ENCODE measurements around the gene PALLD.
"Not testable (repeated sequence)": the region's sequence is repeated elsewhere in the genome, so short reads cannot be mapped to it uniquely, and the experiment has no call there.

The PALLD gene

DNA sequence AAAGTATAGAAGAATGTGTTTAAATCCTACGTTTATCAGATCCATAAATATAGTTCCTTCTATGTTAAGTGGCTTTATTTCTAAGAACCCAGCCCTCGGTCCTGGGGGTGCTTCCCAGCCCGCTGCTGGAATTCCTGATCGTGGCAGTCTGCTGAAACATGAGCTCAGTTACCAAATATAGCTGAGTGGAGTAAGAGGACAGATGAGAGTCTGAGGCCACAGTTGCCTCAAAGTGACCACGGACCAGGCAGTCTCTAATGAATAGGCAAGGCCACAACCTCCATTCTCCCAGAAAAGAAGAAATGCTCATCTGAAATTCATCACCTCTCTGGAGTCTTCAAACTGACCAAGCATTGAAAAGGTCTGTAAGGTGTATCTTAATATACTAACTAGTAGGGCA lies at the start of gene PALLD:
PALLD (plus strand) TSS at position 219 of the 400 bp plus-strand sequence.
- DNase-seq = no peak

DNA sequence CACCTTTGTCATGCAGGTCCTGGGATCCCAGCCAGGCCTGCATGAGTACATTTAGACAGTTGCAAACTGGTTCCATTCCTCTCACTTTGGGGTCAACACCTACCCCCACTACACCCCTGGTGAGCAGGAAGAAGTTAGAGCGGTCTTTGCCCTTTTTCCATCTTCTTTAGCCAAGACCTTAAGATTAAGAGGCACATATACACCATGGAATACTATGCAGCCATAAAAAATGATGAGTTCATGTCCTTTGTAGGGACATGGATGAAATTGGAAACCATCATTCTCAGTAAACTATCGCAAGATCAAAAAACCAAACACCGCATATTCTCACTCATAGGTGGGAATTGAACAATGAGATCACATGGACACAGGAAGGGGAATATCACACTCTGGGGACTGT lies 47.8 kb upstream of the PALLD start:
- not testable (repeated sequence) for DNase-seq

DNA sequence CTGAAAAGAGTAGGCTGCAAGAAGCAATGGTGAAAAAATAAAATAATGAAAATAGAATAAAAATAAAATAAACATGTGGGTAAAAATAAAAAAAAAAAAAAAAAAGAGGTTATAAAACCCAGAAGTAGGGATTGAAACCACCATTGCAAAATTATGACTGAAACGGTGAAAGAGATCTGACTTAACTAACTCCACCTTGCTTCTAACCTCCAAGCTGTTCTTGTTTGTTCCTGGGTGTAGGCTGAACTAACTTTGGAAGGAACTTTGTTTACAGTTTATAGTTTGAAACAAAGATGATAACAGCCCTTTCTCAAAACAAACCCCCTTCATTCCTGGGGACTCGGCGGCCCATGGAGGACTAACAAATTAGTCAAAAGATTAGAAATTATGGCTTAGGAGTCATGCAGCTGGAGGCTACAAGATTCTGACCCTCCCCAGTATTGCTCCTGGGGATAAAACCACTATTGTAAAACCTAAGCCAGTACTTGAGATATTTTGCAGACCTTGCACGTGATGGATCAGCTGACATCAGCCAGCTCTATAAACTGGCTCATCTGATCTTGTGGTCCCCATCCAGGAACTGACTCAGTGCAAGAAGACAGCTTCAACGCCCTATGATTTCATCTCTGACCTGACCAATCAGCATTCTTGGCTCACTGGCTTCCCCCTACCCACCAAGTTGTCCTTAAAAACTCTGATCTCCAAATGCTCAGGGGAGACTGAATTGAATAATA lies 47.0 kb upstream of the PALLD start:
- DNase-seq = no peak

DNA sequence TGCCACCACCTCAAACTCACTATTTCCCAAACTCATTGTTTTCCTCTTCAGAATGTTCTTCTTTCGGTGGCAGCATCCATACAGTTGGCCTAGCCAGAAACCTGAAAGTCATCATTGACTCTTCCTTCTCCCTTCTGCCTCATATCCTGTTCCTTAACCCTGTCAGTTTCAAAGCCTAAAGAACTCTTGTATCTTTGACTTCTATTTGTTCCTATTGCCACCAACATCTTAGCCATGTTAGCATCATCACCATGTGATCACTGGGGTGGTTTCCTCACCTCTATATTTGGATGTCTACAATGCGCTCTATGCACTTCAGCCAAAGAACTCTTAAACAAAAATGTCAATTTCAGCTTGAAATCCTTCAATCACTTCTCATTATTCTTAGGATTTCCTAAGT lies 45.5 kb upstream of the PALLD start:
- no peak for DNase-seq

DNA sequence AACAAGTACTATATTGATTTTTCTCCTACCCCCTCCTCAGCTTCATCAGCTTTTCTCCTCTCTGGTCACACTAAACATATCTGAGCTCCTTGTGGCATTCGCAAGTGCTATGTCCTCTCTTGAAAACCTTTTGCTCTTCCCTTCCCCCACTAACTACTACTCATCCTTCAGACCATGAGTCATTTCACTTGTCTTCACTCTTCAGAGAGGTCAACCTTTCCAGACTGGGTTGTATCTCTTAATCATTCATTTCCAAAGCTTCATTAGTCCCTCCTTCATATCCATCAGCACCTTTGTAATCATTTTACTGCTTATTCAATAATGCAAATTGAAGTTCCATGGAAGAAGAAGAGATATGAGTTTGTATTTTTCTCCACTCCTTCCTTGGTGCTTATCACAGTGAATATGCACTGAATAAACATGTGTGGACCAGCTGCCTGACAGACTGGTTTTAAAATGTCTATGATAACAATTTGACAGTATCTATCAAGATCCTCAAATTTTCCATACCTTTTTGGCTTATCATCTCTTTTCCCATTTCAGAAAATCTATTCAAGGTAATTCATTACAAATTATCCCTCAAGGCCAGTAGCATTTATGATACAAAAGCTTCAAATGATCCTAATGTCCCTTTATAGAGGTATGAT lies 45.0 kb upstream of the PALLD start:
- no peak for DNase-seq

DNA sequence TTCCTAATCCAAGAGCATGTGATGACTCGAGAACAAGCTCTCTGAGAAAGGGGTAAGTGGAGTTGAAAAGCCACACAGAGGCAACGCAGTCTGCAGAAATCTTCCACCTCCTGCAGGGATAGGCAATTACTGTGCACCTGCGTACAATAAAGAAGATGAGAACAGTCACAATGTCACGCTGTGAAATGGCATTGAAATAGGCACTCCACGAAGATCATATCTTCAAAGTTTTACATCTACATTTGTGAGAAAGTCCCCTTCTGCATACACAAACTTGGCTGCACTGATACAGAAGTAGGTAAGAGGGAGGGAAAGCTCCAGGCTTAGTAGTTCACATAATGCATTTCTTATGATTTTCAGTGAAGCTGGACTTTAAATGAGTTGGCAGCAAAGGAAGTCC lies 43.7 kb upstream of the PALLD start:
- no peak for DNase-seq

DNA sequence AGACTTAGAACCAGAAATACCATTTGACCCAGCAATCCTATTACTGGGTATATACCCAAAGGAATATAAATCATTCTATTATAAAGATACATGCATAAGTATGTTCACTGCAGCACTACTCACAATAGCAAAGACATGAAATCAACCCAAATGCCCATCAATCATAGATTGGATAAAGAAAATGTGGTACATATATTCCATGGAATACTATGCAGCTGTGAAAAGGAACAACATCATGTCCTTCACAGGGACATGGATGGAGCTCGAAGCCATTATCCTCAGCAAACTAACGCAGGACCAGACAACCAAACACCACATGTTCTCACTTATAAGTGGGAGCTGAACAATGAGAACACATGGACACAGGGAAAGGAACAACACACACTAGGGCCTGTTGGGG lies 38.6 kb upstream of the PALLD start:
- DNase-seq = not testable (repeated sequence)

DNA sequence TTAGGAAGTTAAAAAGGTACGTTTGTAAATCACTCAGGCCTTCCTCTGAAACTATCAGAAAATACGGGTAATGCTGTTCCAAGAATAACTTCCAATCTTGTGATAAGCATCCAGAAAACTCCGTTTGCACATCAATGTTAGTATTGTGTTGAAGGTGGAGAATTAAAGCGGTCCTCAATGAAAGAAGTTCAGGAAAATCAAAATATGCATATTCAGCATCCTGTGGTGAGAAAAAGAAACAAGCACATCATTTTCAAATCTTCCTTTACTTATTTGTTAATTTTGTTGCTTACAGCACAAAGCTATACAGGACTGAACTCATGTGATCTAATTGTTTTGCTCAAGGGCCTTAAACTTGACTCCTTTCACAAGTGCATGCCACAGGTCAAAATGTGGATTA lies 35.0 kb upstream of the PALLD start:
- no peak for DNase-seq

DNA sequence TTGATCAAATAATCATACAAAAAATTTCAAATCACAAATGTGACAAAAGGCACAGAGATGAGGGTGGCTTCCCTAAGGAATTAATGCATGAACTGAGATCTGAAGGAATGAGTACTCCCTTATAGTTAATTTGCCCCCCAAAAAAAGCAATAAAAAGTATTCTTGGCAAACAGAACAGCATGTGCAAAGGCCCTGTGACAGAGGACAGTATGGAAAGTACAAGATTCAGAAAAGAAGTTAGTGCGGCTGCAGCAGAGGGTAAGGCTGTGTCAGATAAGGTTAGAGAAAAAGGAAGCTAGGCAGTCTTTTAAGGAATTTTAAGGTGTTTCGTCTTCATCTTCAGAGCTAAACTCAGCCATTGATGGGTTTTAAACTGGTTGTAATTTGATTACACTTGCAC lies 23.9 kb upstream of the PALLD start:
- DNase-seq = no peak

DNA sequence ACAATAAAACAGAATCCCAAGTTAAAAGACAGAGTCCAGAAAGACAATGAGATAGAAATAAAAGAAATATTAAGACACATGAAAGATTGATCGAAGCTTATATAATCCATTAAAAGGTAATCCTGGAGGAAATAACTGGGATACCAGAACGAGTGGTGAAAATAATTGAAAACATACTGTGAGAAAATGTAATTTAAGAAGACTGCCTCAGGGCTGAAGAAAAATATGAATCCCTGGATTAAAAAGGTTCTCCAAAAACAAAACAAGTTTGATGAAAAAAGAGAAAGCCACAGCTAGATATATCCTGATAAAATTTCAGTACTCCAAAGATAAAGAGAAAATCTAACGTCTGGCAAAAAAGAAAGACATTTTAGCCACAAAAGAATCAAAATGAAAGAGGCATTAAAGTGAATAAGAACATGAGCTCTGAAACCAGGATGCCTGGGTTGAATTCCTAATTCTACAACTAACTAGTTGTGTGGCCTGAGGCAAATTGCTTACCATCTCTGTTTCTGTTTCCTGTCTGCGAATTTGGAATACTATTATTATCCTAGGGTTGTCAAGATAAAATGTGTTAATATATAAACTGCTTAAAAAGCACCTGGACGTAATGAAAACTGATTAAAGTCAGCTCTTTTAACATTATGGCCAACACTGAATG lies 22.1 kb upstream of the PALLD start:
- DNase-seq = no peak

DNA sequence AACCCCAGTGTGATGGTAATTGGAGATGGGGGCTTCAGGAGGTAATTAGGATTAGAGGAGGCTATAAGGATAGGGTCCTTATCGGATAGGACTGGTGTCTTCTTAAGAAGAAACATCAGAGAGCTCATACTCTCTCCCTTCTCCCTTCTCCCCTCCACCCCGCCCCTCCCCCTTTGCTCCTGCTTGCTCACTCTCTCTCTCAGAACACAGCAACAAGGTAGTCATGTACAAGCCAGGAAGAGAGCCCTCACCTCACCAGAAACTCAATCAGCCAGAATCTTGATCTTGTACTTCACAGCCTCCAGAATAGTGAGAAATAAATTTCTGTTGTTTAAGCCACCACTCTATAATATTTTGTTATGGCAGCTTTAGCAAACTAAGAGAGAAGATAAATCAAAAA lies 21.1 kb upstream of the PALLD start:
- DNase-seq = peak; percentile 33

DNA sequence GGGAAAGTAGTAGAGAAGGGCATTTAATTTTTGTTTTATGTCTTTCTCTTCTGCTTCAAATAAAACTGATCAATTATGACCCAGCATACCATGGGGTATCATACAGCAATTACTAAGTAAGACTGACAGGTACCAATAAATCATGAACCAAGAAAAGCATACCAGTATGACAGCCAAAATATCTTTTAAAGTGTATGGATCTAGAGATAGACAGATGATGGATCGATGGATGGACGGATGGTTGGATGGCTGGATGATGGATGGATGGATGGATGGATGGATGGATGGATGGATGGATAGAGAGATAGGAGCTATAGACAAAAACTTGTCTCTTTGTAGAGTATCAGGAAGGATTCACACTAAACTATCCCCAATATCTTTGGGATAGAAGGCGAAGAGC lies 18.0 kb upstream of the PALLD start:
- no peak for DNase-seq

DNA sequence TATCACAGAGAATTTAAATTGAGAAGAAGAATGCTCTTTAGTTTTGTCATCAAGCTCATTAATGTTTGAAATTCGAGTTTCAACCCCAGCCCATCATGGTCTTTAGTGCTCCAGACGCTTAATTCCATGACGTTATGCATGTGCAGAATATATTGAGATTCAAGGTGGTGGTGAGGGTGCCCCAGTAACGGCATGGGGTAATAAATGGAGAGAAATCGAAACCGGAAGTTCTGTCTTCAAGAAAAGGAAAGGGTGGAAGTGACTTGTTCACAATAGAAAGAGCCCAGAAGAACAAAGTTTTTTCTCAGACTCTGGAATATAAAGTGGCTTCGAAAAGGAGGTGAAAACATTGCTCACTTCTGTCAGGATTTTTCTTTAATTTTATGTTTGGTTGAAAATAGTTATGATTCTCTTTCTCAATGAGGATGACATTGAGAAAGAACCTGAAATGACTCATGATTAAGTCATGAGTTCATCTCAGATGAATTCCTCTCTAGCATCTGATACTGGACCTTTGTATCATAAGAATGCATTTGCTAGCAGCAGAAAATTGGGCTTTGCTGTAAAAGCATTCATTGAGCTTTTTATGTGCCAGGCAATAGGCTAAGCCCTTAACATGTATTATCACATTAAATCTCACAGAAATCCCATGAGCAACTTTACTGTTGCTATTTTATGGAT lies 15.8 kb upstream of the PALLD start:
- no peak for DNase-seq

DNA sequence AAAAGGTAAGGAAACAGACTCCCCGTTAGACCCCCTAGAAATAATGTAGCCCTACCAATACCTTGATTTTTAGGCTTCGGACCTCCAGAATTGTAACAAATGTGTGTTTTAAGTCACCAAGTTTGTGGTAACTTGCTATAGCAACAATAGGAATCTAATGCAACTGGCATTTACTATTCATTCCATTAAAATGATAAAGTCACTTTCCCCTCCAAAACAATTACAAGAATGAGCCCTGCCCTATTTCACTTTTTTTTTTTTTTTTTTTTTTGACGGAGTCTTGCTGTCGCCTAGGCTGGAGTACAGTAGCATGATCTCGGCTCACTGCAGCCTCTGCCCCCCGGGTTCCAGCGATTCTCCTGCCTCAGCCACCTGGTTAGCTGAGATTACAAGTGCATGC lies 13.0 kb upstream of the PALLD start:
- DNase-seq = no peak

DNA sequence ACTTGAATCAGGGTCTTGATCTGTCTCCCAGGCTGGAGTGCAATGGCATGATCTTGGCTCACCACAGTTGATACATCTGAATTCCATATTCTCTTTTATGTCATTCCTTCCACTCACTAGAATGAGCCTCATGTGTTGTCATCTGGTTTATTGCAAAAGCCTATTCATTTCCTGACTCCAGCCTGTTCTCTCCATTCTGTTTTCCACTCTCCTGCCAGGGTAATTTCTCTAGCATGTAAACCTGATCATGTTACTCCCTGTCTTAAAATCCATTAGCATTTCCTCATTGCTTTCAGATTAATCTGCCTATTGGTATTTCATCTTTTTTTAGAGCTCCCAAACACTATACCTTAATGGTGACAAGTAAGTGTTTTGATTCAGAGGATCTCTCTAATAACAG lies 12.2 kb upstream of the PALLD start:
- no peak for DNase-seq

DNA sequence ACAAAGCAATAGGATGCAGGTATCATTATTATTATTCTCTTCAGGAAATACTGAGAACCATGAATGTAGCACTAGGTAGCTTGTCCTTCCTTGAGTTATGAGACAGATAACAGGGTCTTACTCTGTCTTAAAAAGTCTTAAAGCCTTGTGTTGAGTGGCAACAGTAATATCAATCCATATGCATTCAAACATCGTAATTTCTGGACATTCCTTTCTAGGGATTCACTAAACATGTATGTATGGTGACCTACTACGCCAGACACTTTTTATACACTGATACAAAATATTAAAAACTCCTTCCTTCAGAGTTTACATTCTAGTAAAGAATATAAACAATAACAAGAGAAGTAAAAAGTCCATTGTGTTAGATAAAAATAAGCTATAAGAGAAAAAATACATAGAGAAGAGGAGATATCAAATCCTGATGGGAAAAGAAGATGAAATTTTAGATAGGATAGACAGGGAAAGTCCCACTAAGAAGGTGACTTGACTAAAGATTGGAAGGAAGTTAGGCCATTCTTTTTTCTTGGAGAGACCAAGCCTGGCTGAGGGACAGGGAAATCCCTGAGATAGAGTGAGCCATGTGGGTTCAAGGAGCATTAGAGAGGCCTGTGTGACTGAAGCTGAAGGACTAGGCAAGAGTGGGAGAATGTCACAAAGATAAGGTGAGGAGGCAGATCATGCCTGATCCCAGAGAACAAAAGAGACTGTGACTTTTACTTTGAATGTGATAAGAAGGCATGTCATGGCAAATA lies 11.5 kb upstream of the PALLD start:
- DNase-seq = no peak

DNA sequence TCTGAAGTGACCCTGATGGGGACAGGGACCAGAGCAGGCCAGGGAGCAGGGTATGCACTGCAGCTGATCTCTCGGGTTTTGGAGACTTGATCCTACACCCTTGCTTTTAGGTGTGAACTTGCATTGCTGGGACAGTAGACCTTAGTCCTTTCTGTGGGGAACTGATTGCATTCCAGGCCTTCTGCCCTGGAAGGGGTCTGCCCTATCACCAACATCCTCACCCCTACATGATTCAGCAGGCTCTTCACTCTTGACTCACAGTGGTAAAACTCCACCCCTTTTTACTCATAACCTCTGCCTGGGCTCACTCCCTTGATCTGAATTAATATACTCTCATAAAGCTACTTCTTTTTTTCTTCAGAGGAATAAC lies 10.0 kb upstream of the PALLD start:
- no peak for DNase-seq

DNA sequence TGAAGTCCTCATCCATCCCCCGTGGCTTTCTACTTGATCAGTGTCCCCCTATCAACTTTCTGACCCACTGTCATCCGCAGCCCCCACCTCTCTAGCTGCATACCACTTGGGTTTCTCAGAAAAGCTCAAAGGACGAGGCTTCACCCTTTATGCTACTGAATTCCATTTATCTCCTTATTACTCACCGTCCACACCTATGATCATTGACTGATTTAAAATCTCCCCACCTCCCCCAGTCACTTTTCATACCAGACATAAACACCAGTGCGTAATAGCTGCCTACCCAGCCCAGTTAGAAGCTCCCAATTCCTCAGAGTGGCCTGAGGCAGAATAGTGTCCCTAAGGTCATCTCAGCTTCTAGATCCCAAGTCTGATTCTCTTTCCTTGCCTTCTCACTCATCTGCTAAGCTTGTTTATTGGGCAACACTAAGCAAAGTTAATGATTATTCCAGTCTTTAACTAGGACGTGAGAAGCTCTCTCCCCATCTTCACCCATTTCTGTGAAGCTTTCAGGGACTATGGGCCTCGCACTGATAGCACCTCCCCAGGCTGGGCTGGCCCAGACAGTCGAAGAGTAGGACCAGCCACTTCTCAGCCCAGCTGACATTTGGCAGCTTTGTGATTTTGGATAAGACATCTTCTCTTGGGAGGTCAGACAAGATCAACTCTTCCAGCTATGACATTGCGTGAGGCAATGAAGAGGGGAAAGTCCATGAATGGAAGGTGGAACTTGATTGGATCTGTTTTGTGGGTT lies 9.4 kb upstream of the PALLD start:
- no peak for DNase-seq

DNA sequence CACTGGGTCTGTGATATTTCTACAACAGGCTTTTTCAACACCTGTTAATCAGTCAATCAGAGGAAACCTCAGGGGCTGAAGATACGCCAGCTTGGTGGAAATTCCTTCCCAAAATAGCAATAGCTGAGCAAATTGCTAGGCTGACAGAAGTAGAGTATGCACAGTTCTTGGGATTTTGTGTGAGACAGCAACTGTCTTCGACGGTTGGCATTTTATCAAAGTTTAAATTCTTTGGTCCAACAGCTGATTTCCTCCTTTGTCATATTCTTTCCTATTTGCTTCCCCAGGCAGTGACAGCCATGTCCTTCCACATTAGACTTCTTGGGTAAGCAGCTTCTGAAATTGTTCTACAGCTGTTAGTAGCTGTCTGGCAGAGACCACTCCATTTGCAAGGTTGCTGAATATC lies 8.0 kb upstream of the PALLD start:
- DNase-seq = no peak

DNA sequence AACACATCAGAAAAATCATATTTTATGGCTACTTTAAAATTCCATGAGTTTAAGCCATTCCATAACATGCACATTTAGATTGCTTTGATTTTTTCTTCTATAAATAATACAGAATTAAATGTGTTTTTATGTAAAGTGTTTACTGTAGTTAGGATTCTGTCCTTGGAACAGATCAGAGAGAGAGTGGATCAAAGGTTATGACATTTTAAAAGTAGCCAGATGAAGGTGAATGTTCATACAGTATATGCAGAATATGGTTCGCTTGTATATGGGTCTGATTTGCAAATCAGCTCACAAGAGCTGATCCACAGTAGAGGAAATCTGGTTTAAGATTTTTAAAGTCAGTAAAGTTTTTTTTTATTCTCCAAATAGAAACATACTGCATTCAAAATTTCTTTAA lies 7.2 kb upstream of the PALLD start:
- DNase-seq = no peak

DNA sequence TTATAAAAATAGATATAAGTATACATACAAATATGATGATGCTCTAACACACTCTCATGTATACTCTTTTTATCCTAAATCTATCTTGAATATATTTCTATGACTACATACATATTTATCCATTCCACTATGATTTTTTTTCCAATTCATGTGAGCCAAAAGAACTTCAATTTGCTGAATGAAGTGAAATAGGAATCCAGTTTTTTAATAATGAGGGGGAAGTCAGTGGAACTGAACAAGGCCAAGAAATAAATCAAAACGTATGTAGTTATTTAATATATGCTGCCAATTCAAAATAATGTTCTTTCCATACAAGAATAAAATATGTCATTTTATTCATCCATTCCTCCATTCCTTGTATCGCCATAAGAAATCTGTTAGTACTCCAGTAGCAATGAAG lies 6.1 kb upstream of the PALLD start:
- no peak for DNase-seq

DNA sequence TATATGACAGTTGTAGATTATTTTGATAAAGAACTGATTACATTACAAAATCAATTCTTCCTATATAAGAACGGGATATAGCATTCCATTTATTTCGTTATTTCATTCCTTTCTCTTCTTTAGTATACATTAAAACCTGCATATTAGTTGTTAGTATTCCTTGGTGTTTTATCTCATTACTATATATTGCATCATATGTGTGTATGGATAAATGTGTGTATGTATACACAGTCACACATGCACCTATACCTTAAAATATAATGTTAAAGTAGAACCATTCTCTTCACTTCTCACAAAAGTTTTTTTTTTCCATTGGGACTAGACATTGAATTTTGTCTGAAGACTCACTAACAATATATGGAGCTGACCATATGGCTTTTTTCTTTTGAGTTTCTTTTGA lies 5.3 kb upstream of the PALLD start:
- DNase-seq = no peak

Measured in stimulated activated CD4-positive, alpha-beta T cell treated with anti-CD3 and anti-CD28 coated beads, Interleukin-12 subunit alpha, Interleukin-12 subunit beta, amount 100 ng/mL, for 4 hours (primary cell).